Endodermal cell (in vitro differentiated cells): ENCODE measurements around the gene CARD8. TPM values are rescaled to one million over a fixed set of nuclear protein-coding genes. Genes with fewer than 3 reads are reported as not detected.

ENCODE experiments used
- DNase-seq: peaks from one replicate; pipeline ENCODE4 v3.0.0-alpha.2; 2017
- H3K27ac ChIP-seq: 2 replicates; pipeline ENCODE4 v1.5.1; 2013; ENCODE audit warnings: mild to moderate bottlenecking, low read depth, low read length, moderate library complexity
- H3K27me3 ChIP-seq: 2 replicates; pipeline ENCODE4 v1.6.1; 2013; ENCODE audit warnings: mild to moderate bottlenecking, low read length, moderate library complexity; ENCODE audit not compliant: insufficient read depth, control insufficient read depth, poor library complexity, severe bottlenecking
- H3K36me3 ChIP-seq: 2 replicates; pipeline ENCODE4 v1.7.0; 2013; ENCODE audit warnings: mild to moderate bottlenecking, low read length, moderate library complexity; ENCODE audit not compliant: control insufficient read depth, insufficient read depth
- H3K4me1 ChIP-seq: one replicate; pipeline ENCODE4 v1.7.0; 2013; ENCODE audit warnings: low read length; ENCODE audit not compliant: control insufficient read depth, insufficient read depth
- H3K4me3 ChIP-seq: 2 replicates; pipeline ENCODE4 v1.5.1; 2013; ENCODE audit warnings: mild to moderate bottlenecking, low read length, moderate library complexity
- H3K9ac ChIP-seq: 2 replicates; pipeline ENCODE4 v1.6.1; 2013; ENCODE audit warnings: mild to moderate bottlenecking, low read length, moderate library complexity; ENCODE audit not compliant: poor library complexity, severe bottlenecking; ENCODE audit errors: extremely low read depth
- H3K9me3 ChIP-seq: 2 replicates; pipeline ENCODE4 v1.6.1; 2013; ENCODE audit warnings: mild to moderate bottlenecking, low read length, moderate library complexity; ENCODE audit not compliant: control insufficient read depth
- H3K27ac Mint-ChIP-seq: 2 replicates; pipeline ENCODE4 v1.8.0; 2020; ENCODE audit warnings: mixed read lengths
- H3K27me3 Mint-ChIP-seq: 2 replicates; pipeline ENCODE4 v1.8.0; 2021; ENCODE audit warnings: mild to moderate bottlenecking, mixed read lengths; ENCODE audit not compliant: insufficient read depth
- H3K36me3 Mint-ChIP-seq: 2 replicates; pipeline ENCODE4 v1.8.0; 2020; ENCODE audit warnings: low read depth, mixed read lengths
- H3K4me1 Mint-ChIP-seq: 2 replicates; pipeline ENCODE4 v1.8.0; 2020; ENCODE audit warnings: mixed read lengths
- H3K4me3 Mint-ChIP-seq: 2 replicates; pipeline ENCODE4 v1.8.0; 2020; ENCODE audit warnings: mild to moderate bottlenecking, moderate library complexity, mixed read lengths
- H3K9me3 Mint-ChIP-seq: 2 replicates; pipeline ENCODE4 v1.8.0; 2020; ENCODE audit warnings: mild to moderate bottlenecking, mixed read lengths
- CTCF ChIP-seq: fragments of 200-600 bp; sonication (generic); conservative IDR thresholded peaks from 2 replicates; pipeline ENCODE4 v1.5.0; 2021; ENCODE audit warnings: antibody characterized with exemption, mild to moderate bottlenecking
- WGBS, 2 experiments: methylation state at CpG; one replicate each; pipeline versions ENCODE4 v1.1.5 to v1.1.7; 2013; ENCODE audit warnings: missing lambda C conversion rate in 2 of 2, mixed read lengths in 1 of 2; ENCODE audit not compliant: insufficient coverage in 1 of 2, insufficient read length in 1 of 2; 5-methylcytosine and 5-hydroxymethylcytosine counted together
- total RNA-seq, 2 donors: library from RNA; stranded (reverse); fragmentation: NEBNext Ultra II Directional in 1 of 2; extraction: Animal tissue kit (Norgen Biotek cat#: 25700) in 1 of 2; gene quantifications; 2 replicates in 1 of 2; 3 replicates in 1 of 2; pipeline ENCODE4 v1.2.1, GENCODE V29; 2021

CARD8 gene
- total RNA-seq, 2 donors from 2014 or later: 34.0 to 44.6 TPM

GRCh38 chr19:48194041-48194843 lies 61.5 kb downstream of the CARD8 start:
- H3K4me1 Mint-ChIP-seq: no peaks in the 10 kb centered on the region
- no peak overlapping the region for H3K27ac Mint-ChIP-seq
- no peak overlapping the region for H3K9ac ChIP-seq
- peaks cover 12% of the 10 kb centered on the region for H3K9me3 Mint-ChIP-seq
- H3K4me3 ChIP-seq: no peak overlapping the region
- H3K4me3 Mint-ChIP-seq: no peak overlapping the region
- no peaks in the 10 kb centered on the region for H3K27me3 ChIP-seq
- 86 to 92% methylated on average over 34 to 36 of the region's 36 CpGs for WGBS, 2 experiments
- peaks cover 24% of the 10 kb centered on the region for H3K36me3 Mint-ChIP-seq
- H3K36me3 ChIP-seq: no peaks in the 10 kb centered on the region
- DNase-seq: peak; percentile 75
- peaks cover 12% of the 10 kb centered on the region for H3K9me3 ChIP-seq
- TF ChIP-seq CTCF: peak; percentile 76
- H3K27ac ChIP-seq: no peak overlapping the region
- no peaks in the 10 kb centered on the region for H3K4me1 ChIP-seq
- peaks cover 10% of the 10 kb centered on the region for H3K27me3 Mint-ChIP-seq

- no peak for TF ChIP-seq CTCF
These were observed 63.0 kb downstream of the CARD8 start for GRCh38 chr19:48192750-48193149.

DNA sequence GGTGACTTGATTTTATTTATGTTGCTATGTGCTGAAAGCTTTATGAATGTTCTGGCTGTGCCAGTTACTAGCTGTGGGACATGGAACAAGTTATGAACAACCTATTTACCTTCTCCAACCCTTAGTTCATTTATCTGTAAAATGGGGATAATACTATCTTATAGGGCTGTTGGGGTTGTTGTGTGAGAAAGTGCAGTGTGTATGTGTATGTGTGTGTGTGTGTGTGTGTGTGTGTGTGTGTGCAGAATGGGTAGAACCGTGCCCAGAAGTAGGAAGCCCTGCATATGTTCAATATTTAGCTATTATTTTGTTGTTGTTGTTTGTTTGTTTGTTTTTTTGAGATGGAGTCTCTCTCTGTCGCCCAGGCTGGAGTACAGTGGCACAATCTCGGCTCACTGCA lies 64.8 kb downstream of the CARD8 start:
- H3K27ac ChIP-seq: no peak overlapping the region
- H3K4me3 Mint-ChIP-seq: no peak overlapping the region
- no peaks in the 10 kb centered on the region for H3K36me3 ChIP-seq
- no peak overlapping the region for H3K27ac Mint-ChIP-seq
- H3K27me3 Mint-ChIP-seq: peaks cover 7% of the 10 kb centered on the region
- H3K9ac ChIP-seq: no peak overlapping the region
- no peaks in the 10 kb centered on the region for H3K4me1 Mint-ChIP-seq
- no peak for DNase-seq
- peaks cover 19% of the 10 kb centered on the region for H3K9me3 Mint-ChIP-seq
- H3K9me3 ChIP-seq: peaks cover 16% of the 10 kb centered on the region
- no peaks in the 10 kb centered on the region for H3K27me3 ChIP-seq
- H3K36me3 Mint-ChIP-seq: peaks cover 38% of the 10 kb centered on the region
- WGBS, 2 experiments: 92% methylated on average over 3 of the region's 3 CpGs; no CpG with 5 or more reads in 1 of the 2 experiments
- no peak for TF ChIP-seq CTCF
- no peaks in the 10 kb centered on the region for H3K4me1 ChIP-seq
- no peak overlapping the region for H3K4me3 ChIP-seq

More at GRCh38 chr19:48192750-48193149, 63.0 kb downstream of the CARD8 start:
- H3K9me3 Mint-ChIP-seq: peaks cover 19% of the 10 kb centered on the region
- peaks cover 36% of the 10 kb centered on the region for H3K36me3 Mint-ChIP-seq
- no peaks in the 10 kb centered on the region for H3K4me1 Mint-ChIP-seq
- no peak overlapping the region for H3K27ac ChIP-seq
- no peak overlapping the region for H3K4me3 Mint-ChIP-seq
- H3K9ac ChIP-seq: no peak overlapping the region
- H3K9me3 ChIP-seq: peaks cover 16% of the 10 kb centered on the region
- WGBS, 2 experiments: 88 to 90% methylated on average over 7 of the region's 7 CpGs
- H3K4me3 ChIP-seq: no peak overlapping the region
- H3K27me3 Mint-ChIP-seq: peaks cover 10% of the 10 kb centered on the region
- DNase-seq: peak; percentile 16
- H3K4me1 ChIP-seq: no peaks in the 10 kb centered on the region
- no peaks in the 10 kb centered on the region for H3K27me3 ChIP-seq
- no peaks in the 10 kb centered on the region for H3K36me3 ChIP-seq
- no peak overlapping the region for H3K27ac Mint-ChIP-seq
